Tibial nerve (tissue), 3 donors: Measurements from ENCODE around the gene STAT5B.
"Not testable (repeated sequence)": the region's sequence is repeated elsewhere in the genome, so short reads cannot be mapped to it uniquely, and the experiment has no call there.

Experiments
- EP300 ChIP-seq, 2 donors: sonication (generic); formaldehyde crosslinking; IDR thresholded peaks; one replicate each; pipeline ENCODE4 v1.6.1; 2017; ENCODE audit warnings: antibody characterized with exemption in 2 of 2, mild to moderate bottlenecking in 1 of 2
- POLR2A ChIP-seq, 2 donors: fragments of 450-650 bp; IDR thresholded peaks; one replicate each; pipeline ENCODE4 v1.6.1; 2017; ENCODE audit warnings: antibody characterized with exemption in 2 of 2, mild to moderate bottlenecking in 2 of 2, moderate library complexity in 2 of 2

DNA sequence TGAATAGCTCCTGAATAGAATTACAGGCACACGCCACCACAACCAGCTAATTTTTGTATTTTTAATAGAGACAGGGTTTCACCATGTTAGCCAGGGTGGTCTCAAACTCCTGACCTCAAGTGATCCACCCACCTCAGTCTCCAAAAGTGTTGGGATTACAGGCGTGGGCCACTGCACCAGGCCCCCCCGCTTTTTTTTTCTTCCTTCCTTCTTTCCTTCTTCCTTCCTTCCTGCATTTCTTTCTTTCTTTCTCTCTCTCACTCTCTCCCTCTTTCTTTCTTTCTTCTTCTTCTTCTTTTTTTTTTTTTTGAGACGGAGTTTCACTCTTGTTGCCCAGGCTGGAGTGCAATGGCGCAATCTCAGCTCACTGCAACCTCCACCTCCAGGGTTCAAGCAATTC, 90.0 kb downstream of the STAT5B start:
- not testable (repeated sequence) for TF ChIP-seq POLR2A, EP300 (IDR thresholded peaks at IDR 0.05)
